ENCODE measurements around the gene FSIP2. TPM values are rescaled to one million over a fixed set of nuclear protein-coding genes. Genes with fewer than 3 reads are reported as not detected.

The FSIP2 gene
- total and polyA plus RNA-seq, 2 experiments from 2014 or later, result 1.9 to 8.6 TPM

DNA sequence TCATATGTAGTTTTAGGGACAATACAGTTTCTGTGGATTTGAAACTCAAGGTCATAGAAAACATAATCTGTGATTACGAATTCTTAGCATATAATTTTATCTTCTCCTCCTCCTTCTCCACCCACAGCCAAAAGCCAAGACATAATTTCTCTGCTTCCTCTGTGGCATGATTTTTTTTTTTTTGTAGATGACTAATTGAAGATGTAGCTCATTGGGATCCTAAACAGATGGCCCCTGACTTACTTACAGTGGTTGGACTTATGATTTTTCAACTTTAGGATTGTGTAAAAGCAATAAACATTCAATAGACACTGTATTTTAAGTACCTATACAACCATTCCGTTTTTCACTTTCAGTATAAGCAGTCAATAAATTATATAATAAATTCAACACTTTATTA, 42.3 kb downstream of the FSIP2 start:
- H3K4me3 ChIP-seq, result no peak overlapping the region
- H3K27ac ChIP-seq, result no peak overlapping the region
- H3K79me2 ChIP-seq, result no peaks in the 10 kb centered on the region
- H3K36me3 ChIP-seq (replicated peaks; ENCODE audit: insufficient read depth, low read depth), result no peaks in the 10 kb centered on the region
- no peaks in the 10 kb centered on the region for H3K9me3 ChIP-seq (ENCODE audit: low read depth)
- no peak overlapping the region for H2AFZ ChIP-seq
- 87% methylated on average over 2 of the region's 2 CpGs for WGBS (ENCODE audit: low lambda C conversion rate, missing lambda C conversion rate)
- no peaks in the 10 kb centered on the region for H3K27me3 ChIP-seq
- no peak for TF ChIP-seq CTCF (IDR thresholded peaks at IDR 0.05; ENCODE audit: poor library complexity)
- TF ChIP-seq EZH2 (IDR thresholded peaks at IDR 0.05; ENCODE audit: borderline replicate concordance), result no peak
- TF ChIP-seq EZH2phosphoT487 (IDR thresholded peaks at IDR 0.05; ENCODE audit: low read depth, severe bottlenecking, unreplicated experiment), result no peak
- no peaks in the 10 kb centered on the region for H4K20me1 ChIP-seq (ENCODE audit: insufficient read depth, poor library complexity, severe bottlenecking)
- H3K4me2 ChIP-seq, result no peak overlapping the region
- H3K9me2 ChIP-seq (replicated peaks; ENCODE audit: insufficient read depth), result no peaks in the 10 kb centered on the region
- H3K4me1 ChIP-seq (ENCODE audit: insufficient read depth), result no peaks in the 10 kb centered on the region
- DNase-seq (ENCODE audit: low spot score), result no peak

- no peak overlapping the region for H3K4me2 ChIP-seq
- 84% methylated on average over 4 of the region's 4 CpGs for WGBS (ENCODE audit: low lambda C conversion rate, missing lambda C conversion rate)
- no peak overlapping the region for H3K27ac ChIP-seq
- H3K4me3 ChIP-seq, result no peak overlapping the region
- H3K9me3 ChIP-seq (ENCODE audit: low read depth), result no peaks in the 10 kb centered on the region
- H3K79me2 ChIP-seq, result no peaks in the 10 kb centered on the region
- no peak for TF ChIP-seq EZH2phosphoT487 (IDR thresholded peaks at IDR 0.05; ENCODE audit: low read depth, severe bottlenecking, unreplicated experiment)
- no peak for TF ChIP-seq EZH2 (IDR thresholded peaks at IDR 0.05; ENCODE audit: borderline replicate concordance)
- TF ChIP-seq CTCF (IDR thresholded peaks at IDR 0.05; ENCODE audit: poor library complexity), result no peak
- no peaks in the 10 kb centered on the region for H3K4me1 ChIP-seq (ENCODE audit: insufficient read depth)
- H3K36me3 ChIP-seq (replicated peaks; ENCODE audit: insufficient read depth, low read depth), result no peaks in the 10 kb centered on the region
- DNase-seq (ENCODE audit: low spot score), result peak; percentile 11
- H3K9me2 ChIP-seq (replicated peaks; ENCODE audit: insufficient read depth), result no peaks in the 10 kb centered on the region
- no peak overlapping the region for H2AFZ ChIP-seq
- H4K20me1 ChIP-seq (ENCODE audit: insufficient read depth, poor library complexity, severe bottlenecking), result no peaks in the 10 kb centered on the region
- no peaks in the 10 kb centered on the region for H3K27me3 ChIP-seq
Measured at GRCh38 chr2:185782223-185782769, 43.7 kb downstream of the FSIP2 start.

- Histone ChIP-seq H4K20me1 (ENCODE audit: insufficient read depth, poor library complexity, severe bottlenecking) (no peaks in the 10 kb centered on the region), H3K36me3 (replicated peaks; ENCODE audit: insufficient read depth, low read depth) (no peaks in the 10 kb centered on the region), H3K4me3 (no peak overlapping the region), H3K9me2 (replicated peaks; ENCODE audit: insufficient read depth) (no peaks in the 10 kb centered on the region), H3K9me3 (ENCODE audit: low read depth) (no peaks in the 10 kb centered on the region), H3K27me3 (no peaks in the 10 kb centered on the region), H3K79me2 (no peaks in the 10 kb centered on the region), H3K27ac (no peak overlapping the region), H3K4me2 (no peak overlapping the region), H2AFZ (no peak overlapping the region), H3K4me1 (ENCODE audit: insufficient read depth) (no peaks in the 10 kb centered on the region)
- no peak for DNase-seq (ENCODE audit: low spot score)
- TF ChIP-seq EZH2 (IDR thresholded peaks at IDR 0.05; ENCODE audit: borderline replicate concordance) (no peak), EZH2phosphoT487 (IDR thresholded peaks at IDR 0.05; ENCODE audit: low read depth, severe bottlenecking, unreplicated experiment) (no peak), CTCF (IDR thresholded peaks at IDR 0.05; ENCODE audit: poor library complexity) (no peak)
Measured at GRCh38 chr2:185785156-185785555, 46.6 kb downstream of the FSIP2 start.
